GM18907 (cell line): ENCODE data around the gene MCF2L.
A peak's percentile ranks its signal among the peaks of the same experiment; 100 is the strongest.

ENCODE experiments used
- ATAC-seq: cut with Tn5 transposase; IDR thresholded peaks from one replicate; pipeline ENCODE4 v1.9.1; 2021; ENCODE audit warnings: mild to moderate bottlenecking, moderate library complexity; ENCODE audit not compliant: unreplicated experiment

The MCF2L gene

GRCh38 chr13:113014752-113015745, 46.0 kb downstream of the MCF2L start:
- no peak for ATAC-seq

GRCh38 chr13:113015826-113016525, 47.0 kb downstream of the MCF2L start:
- ATAC-seq: no peak

GRCh38 chr13:113016526-113017295, 47.7 kb downstream of the MCF2L start:
- no peak for ATAC-seq

- ATAC-seq: no peak
Measured at GRCh38 chr13:113017506-113018215, 48.6 kb downstream of the MCF2L start.

GRCh38 chr13:113018676-113019465, 49.9 kb downstream of the MCF2L start:
- ATAC-seq: no peak

GRCh38 chr13:113020323-113021080, 51.5 kb downstream of the MCF2L start:
- peak; percentile 50 for ATAC-seq

GRCh38 chr13:113021391-113021790, 52.4 kb downstream of the MCF2L start:
- no peak for ATAC-seq

GRCh38 chr13:113021811-113022210, 52.8 kb downstream of the MCF2L start:
- ATAC-seq: no peak

- ATAC-seq: no peak
Measured at GRCh38 chr13:113022391-113022744, 53.4 kb downstream of the MCF2L start.

GRCh38 chr13:113022745-113023574, 53.9 kb downstream of the MCF2L start:
- ATAC-seq: no peak

GRCh38 chr13:113023694-113024430, 54.8 kb downstream of the MCF2L start:
- ATAC-seq: no peak

- no peak for ATAC-seq
Measured at GRCh38 chr13:113024466-113024865, 55.5 kb downstream of the MCF2L start.

GRCh38 chr13:113026391-113026910, 57.4 kb downstream of the MCF2L start:
- no peak for ATAC-seq

- ATAC-seq: no peak
Measured at GRCh38 chr13:113027095-113027494, 58.1 kb downstream of the MCF2L start.

GRCh38 chr13:113027566-113027965, 58.6 kb downstream of the MCF2L start:
- no peak for ATAC-seq

- no peak for ATAC-seq
Measured at GRCh38 chr13:113028336-113029060, 59.5 kb downstream of the MCF2L start.

GRCh38 chr13:113029061-113029445, 60.0 kb downstream of the MCF2L start:
- ATAC-seq: no peak
